ENCODE measurements around the gene CHODL. TPM values are rescaled to one million over a fixed set of nuclear protein-coding genes. Genes with fewer than 3 reads are reported as not detected.

The CHODL gene
- total RNA-seq, 1 experiment from 2014 or later = 3.4 TPM

GRCh38 chr21:18252256-18252655, 7.6 kb downstream of the CHODL start:
- Histone ChIP-seq H3K9me3 (ENCODE audit: control insufficient read depth, low read depth, low read length) (no peaks in the 10 kb centered on the region), H3K18ac (ENCODE audit: insufficient read length, low read depth, low read length) (no peak overlapping the region), H3K56ac (ENCODE audit: insufficient read length, low read depth, low read length) (no peak overlapping the region), H4K8ac (replicated peaks; ENCODE audit: insufficient read length, low read depth, low read length) (no peak overlapping the region), H4K20me1 (ENCODE audit: control insufficient read depth, insufficient read depth, insufficient read length) (no peaks in the 10 kb centered on the region), H2BK120ac (ENCODE audit: low read depth, low read length, poor library complexity, severe bottlenecking) (no peak overlapping the region), H3T11ph (ENCODE audit: low read length) (no peak overlapping the region), H3K4me1 (ENCODE audit: insufficient read depth, low read length) (no peaks in the 10 kb centered on the region), H3K14ac (ENCODE audit: insufficient read depth, low read length) (no peak overlapping the region), H2BK15ac (ENCODE audit: low read depth, low read length) (no peak overlapping the region), H3K23me2 (ENCODE audit: insufficient read length, low read depth, low read length, poor library complexity, severe bottlenecking) (no peaks in the 10 kb centered on the region), H3K79me2 (ENCODE audit: insufficient read depth, low read length) (no peaks in the 10 kb centered on the region), H3K79me1 (ENCODE audit: insufficient read depth, low read depth, low read length, poor library complexity, severe bottlenecking) (no peaks in the 10 kb centered on the region), H2AFZ (ENCODE audit: low read length) (no peak overlapping the region), H4K5ac (ENCODE audit: insufficient read length, low read depth, low read length) (no peak overlapping the region), H3K4me2 (ENCODE audit: insufficient read depth, insufficient read length, low read length) (no peak overlapping the region), H3K27me3 (ENCODE audit: insufficient read depth, low read length) (no peaks in the 10 kb centered on the region), H3K4ac (ENCODE audit: low read depth, low read length) (no peak overlapping the region), H3K23ac (ENCODE audit: insufficient read length, low read depth, low read length) (no peak overlapping the region), H2BK20ac (ENCODE audit: low read depth, low read length, poor library complexity, severe bottlenecking) (no peak overlapping the region), H4K91ac (ENCODE audit: insufficient read length, low read depth, low read length) (no peak overlapping the region), H3K9ac (ENCODE audit: extremely low read depth, insufficient read length, low read length) (no peak overlapping the region), H2BK12ac (ENCODE audit: insufficient read length, low read depth, low read length) (no peak overlapping the region), H3K27ac (ENCODE audit: insufficient read length, low read depth, low read length) (no peak overlapping the region), H2AK5ac (ENCODE audit: insufficient read length, low read length) (no peak overlapping the region), H2BK5ac (ENCODE audit: insufficient read length, low read length) (no peak overlapping the region)
- no peak overlapping the region for H3K27ac Mint-ChIP-seq
- no peaks in the 10 kb centered on the region for H3K9me3 Mint-ChIP-seq
- no CpG with 5 or more reads among the region's 4 CpGs for WGBS (ENCODE audit: extremely low coverage, insufficient read length, low lambda C conversion rate)
- H3K4me1 Mint-ChIP-seq = no peaks in the 10 kb centered on the region
- no peak for TF ChIP-seq CTCF (conservative IDR thresholded peaks at IDR 0.05)
- no peak overlapping the region for H3K4me3 Mint-ChIP-seq
- no peak for DNase-seq
- H3K27me3 Mint-ChIP-seq (ENCODE audit: low read depth) = no peaks in the 10 kb centered on the region; the same call in 1 of the 2 replicates
- H3K36me3 Mint-ChIP-seq (ENCODE audit: insufficient read depth in 1 of 3, low read depth in 3 of 3) = no peaks in the 10 kb centered on the region

Measured in H9 (cell line).